C4-2B (cell line): ENCODE results near the gene PID1.

ENCODE experiments used
- ZFX ChIP-seq: fragments of 450-650 bp; IDR thresholded peaks from 2 replicates; pipeline ENCODE4 v1.6.1; 2017
- TF ChIP-seq, protein P1 (sequence below): fragments of 450-650 bp; conservative IDR thresholded peaks from 2 replicates; pipeline ENCODE4 v1.5.1; 2017; ENCODE audit warnings: mild to moderate bottlenecking

DNA sequence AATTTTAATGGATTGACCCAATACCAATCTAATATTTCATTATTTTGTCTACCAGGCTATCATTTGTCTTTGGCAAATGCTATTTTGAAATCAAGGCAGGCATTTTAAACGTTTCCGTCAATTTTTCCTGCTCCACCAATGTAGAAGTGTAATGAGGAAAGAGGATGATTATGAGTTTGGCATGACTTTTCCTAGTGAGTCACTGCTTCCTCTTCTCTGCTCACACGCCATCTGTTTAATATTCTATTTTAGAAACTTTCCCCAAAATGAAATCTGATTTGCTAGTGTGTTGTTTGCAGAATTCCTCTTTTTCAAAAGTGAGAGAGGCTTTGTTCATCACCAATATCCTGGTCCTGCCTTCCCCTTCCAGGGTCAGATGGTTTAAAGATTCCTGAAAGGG lies 42.5 kb upstream of the PID1 start:
- TF ChIP-seq, protein P1, sequence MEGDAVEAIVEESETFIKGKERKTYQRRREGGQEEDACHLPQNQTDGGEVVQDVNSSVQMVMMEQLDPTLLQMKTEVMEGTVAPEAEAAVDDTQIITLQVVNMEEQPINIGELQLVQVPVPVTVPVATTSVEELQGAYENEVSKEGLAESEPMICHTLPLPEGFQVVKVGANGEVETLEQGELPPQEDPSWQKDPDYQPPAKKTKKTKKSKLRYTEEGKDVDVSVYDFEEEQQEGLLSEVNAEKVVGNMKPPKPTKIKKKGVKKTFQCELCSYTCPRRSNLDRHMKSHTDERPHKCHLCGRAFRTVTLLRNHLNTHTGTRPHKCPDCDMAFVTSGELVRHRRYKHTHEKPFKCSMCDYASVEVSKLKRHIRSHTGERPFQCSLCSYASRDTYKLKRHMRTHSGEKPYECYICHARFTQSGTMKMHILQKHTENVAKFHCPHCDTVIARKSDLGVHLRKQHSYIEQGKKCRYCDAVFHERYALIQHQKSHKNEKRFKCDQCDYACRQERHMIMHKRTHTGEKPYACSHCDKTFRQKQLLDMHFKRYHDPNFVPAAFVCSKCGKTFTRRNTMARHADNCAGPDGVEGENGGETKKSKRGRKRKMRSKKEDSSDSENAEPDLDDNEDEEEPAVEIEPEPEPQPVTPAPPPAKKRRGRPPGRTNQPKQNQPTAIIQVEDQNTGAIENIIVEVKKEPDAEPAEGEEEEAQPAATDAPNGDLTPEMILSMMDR = no peak
- no peak for TF ChIP-seq ZFX
